ENCODE measurements around the gene CCR5AS.
"Not testable (repeated sequence)": the region's sequence is repeated elsewhere in the genome, so short reads cannot be mapped to it uniquely, and the experiment has no call there.

Gene CCR5AS

DNA sequence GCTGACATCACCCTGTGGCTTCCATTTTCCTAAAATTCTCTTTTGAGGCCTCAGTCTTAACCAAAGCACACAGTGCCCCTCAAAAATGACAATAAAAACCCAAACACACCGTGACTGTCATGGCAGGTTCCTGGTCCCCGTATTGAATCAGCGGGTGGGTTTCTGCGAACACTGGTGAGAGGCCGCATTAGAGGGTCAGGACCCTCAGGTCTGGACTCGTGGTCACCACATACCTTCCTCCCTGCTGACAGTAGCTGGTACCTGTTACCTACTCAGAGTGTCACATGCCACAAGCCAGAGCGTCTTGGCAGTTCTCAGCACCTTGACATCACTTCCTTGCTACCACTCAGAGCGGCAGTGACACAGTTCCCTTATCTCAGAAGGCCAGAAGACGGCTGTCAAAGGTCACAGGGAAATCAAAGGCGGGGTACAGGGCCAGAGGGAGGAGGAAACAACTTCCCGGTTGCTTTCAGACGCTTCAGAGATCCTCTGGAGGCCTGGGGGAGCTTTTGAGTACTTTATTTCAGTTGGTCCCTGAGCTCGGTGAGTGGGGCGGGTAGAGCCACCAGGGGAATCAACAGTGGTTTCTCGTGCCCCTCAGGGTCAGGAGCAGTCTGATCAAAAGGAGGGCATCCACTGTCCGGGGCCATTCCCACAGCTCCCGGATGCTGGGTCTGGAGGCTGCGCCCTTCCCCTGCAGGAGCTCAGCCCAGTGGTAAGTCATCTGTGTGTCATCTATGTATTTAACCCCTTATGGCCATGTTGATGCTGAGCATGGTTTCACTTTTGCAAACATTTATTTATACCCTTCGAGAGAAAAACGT is at the start of gene CCR5AS, which contains the start of gene CCRL2:
Gene CCR5AS (minus strand): TSS at position 279 of the 824 bp plus-strand sequence.
Gene CCRL2 (plus strand): TSS at position 472 of the 824 bp plus-strand sequence. CDS start 821 bp downstream, outside the sequence.
- peak; percentile 40 for DNase-seq (ENCODE audit: low read depth)

GRCh38 chr3:46456118-46456517 is 49.3 kb upstream of the CCR5AS start:
- no peak for DNase-seq (ENCODE audit: low read depth)

GRCh38 chr3:46455231-46456115 is 48.6 kb upstream of the CCR5AS start:
- DNase-seq (ENCODE audit: low read depth), result no peak

DNA sequence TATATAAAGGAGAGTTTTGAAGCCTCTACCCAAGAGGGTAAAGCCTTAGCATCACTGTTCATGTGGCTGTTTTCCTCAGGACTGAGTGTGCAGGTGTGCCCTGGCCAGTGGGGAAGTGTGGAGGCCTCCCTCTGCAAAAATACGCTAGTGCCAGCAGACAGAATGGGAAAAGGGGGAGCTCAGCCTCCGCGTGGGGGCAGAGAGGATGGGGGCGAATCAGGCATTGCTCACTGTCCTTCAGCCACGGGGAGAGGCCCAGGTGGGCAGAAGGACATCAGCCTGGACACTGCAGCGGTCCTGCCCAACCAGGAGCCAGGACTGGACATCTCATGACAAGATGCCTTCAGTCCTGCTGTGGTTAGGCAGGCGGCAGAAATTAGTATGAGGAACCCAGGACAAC is 47.7 kb upstream of the CCR5AS start:
- DNase-seq (ENCODE audit: low read depth), result no peak

DNA sequence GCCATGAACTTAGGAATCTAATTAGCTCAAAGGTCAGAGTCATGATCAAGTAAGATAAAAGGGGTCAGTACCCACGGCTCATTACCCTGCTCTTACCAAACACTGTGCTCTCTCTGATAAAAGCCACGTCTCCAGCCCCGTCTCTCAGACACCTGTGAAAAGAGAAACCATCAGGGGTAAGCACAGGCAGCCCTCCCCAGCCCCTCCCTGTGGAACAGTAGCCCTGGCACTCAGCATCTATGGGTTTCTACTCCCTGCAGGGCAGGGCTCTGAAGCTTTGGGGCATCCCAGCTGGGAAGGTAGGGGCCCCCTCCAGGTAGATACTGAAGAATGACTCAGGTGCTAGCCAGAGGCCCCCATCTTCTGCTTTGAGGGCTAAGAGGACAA is 47.3 kb upstream of the CCR5AS start:
- no peak for DNase-seq (ENCODE audit: low read depth)

- DNase-seq (ENCODE audit: low read depth), result no peak
Measured at GRCh38 chr3:46453526-46454208, 46.8 kb upstream of the CCR5AS start.

DNA sequence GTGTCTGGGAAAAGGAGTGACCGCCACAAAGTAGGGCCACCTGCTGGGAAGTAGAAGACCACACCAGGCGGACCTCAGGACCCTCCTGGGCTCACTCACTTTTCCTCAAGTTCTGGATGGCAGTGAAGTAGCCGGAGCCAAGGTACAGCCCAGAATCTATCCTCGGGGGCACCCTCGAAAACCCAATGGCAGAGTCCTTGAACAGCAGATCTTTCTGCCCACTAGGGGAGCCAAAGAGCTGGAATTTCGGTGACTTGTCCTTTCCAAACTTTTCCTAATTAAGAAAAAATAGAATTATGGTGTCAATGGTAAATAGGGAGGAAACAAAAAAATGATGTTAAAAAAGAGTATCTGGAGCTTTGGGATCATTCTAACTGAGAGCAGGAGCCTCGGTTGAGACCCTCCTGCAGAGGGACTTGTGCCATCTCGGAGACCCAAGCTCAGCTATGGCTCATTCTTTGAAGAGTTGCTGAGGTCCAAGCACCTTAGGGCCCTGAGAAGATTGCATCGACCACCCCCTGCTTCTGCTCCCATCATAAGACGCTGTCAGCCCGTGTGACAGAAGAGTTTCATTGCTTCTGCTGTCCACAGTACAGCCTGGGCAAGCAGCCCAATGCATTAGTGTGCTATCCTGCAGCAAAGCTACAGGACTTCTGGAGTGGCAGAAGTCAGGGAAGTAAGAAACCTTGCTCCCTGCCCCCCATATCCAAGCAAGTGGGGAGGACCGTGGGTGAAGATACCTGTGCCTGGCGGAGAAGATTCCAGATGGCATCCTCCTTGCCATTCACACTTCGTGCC is 43.1 kb upstream of the CCR5AS start:
- no peak for DNase-seq (ENCODE audit: low read depth)

DNA sequence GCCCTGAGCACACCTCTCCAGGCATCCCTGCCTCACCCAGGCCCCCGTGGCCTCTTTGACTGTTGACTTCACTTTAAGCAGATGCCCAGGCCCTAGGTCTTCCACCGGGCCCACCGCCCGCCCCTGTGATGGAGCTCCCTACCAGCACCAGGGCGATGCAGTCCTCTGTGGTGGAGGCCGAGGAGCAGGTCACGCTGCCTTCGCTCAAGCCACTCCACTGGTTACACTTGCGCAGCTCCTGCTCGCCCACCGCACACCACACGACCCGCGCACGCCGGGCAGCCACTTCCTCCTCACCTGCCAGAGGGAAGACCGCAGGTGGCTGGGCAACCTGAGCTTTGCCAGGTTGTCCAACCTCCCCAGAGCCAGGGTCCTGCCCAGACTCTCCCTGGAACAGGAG is 41.9 kb upstream of the CCR5AS start:
- no peak for DNase-seq (ENCODE audit: low read depth)

DNA sequence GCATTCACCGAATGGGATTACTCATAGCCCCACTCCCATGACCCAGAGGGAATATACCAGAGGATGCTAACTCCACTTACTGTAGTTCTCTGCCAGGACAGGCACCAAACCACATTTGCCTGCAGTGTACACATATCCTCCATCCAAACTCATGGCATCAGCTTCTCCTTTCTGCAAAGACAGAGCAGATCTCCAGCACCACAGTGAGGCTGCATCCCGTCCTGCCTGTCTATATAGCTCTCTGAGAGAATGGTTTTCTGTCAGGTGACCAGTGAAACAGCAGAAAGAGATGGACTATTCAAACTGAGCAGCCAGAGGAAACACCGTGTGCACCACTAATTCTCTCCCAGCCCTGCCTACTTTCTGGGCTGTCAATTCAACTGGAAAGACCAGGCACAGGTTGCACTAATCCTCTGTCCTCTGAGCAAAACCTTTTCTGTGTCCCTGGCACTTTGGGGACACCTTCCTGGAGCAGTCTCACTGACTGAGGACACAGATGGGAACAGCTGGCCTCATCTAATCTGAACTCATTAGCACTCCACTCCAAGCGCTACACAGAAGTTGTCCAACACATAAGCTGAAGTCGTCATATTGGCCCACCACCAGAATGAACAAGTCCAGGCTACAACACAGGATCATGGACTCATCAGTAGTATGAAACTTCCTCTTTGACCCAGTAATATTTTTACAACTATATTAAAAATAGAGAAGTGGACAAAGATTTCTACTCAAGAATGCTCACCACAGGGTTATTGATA is 40.5 kb upstream of the CCR5AS start:
- no peak for DNase-seq (ENCODE audit: low read depth)

DNA sequence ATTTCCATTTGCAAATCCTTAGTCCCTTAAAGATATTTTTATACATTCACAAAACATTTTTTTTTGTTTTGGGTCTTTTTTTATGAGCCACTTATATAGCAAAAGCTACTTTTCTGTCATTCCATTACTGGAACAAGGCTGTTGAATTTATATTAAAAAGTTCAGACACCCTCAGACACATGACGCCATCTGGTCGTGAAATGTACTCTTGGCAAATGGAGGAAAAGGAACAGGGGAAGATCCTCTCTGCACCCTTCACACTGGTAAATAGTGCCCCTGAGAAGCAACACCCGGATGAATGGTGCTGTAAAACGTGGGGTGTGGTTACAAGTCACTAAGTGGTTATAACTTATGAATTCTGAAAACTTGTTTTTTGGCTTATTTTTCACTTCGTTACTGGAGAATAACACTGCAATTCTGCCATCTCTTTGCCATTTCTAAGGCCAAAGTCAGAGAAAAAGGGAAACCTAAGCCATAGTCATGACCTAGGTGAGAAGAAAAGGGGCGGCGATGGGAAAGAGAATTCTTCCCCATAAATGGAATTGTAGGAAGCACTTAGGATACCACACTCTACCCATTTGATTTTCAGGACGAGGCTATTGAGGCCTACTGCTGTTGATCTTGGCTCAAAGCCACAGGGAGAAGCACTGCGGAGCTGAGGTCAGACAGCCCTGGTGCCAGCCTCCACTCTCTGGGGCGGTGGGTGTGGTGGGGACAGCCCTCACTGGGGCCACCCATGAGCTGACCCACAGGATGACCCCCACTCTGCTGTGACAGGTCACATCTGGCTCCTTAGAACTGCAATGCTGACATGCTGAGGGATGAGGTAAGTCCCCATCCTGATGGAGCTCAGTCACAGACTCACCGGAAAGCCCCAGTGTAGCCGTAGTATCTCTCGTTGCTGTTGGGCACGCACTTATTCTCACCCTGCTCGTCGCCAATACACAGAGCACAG is 36.0 kb upstream of the CCR5AS start:
- no peak for DNase-seq (ENCODE audit: low read depth)

GRCh38 chr3:46440531-46441294 is 33.8 kb upstream of the CCR5AS start:
- no peak for DNase-seq (ENCODE audit: low read depth)

DNA sequence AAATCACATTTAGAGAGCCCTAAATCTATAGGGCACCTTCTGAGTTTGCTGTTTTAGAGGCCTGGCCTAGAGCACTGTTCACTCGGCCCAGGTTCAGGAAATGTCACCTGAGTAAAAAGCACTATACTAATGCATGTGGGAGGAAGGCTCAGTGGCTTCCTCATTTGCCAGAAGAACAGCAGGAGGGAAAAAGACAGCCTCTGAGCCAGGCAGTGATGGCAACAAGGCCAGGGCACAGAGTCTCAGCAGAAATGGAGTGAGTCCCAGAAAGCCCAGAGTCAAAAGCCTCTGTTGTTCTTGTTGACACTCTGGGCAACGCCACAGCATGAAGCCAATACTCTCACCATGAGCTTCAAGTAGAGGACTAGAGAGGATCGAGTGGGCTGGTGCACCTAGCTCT is 32.0 kb upstream of the CCR5AS start:
- DNase-seq (ENCODE audit: low read depth), result no peak

- DNase-seq (ENCODE audit: low read depth), result no peak
Measured at GRCh38 chr3:46435081-46435726, 28.3 kb upstream of the CCR5AS start.

GRCh38 chr3:46433841-46434240 is 27.0 kb upstream of the CCR5AS start:
- no peak for DNase-seq (ENCODE audit: low read depth)

GRCh38 chr3:46433118-46433517 is 26.3 kb upstream of the CCR5AS start:
- not testable (repeated sequence) for DNase-seq (ENCODE audit: low read depth)

DNA sequence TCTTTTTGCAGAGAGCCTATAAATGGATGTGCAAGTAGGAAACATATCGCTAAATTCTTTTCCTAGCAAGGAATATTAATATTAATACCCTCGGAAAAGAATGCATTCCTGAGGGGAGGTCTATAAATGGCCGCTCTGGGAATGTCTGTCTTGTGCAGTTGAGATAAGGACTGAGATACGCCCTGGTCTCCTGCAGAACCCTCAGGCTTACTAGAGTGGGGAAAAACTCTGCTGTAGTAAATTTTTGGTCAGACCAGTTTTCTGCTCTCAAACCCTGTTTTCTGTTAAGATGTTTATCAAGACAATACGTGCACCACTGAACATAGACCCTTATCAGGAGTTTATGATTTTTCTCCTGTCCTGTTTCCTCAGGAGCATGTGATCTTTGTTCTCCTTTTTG is 25.0 kb upstream of the CCR5AS start:
- DNase-seq (ENCODE audit: low read depth), result not testable (repeated sequence)

DNA sequence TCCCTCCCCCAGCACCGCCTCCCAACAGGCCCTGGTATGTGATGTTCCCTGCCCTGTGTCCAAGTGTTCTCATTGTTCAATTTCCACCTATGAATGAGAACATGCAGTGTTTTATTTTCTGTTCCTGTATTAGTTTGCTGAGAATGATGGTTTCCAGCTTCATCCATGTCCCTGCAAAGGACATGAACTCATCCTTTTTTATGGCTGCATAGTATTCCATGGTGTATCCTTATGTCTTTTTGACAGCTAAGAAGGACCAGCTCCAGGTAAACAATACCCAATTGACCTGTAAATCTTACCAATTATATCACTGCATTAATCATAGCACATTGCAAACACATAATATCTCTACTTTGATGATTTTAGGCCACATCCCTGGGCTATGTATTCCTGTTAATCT is 24.0 kb upstream of the CCR5AS start:
- not testable (repeated sequence) for DNase-seq (ENCODE audit: low read depth)

DNA sequence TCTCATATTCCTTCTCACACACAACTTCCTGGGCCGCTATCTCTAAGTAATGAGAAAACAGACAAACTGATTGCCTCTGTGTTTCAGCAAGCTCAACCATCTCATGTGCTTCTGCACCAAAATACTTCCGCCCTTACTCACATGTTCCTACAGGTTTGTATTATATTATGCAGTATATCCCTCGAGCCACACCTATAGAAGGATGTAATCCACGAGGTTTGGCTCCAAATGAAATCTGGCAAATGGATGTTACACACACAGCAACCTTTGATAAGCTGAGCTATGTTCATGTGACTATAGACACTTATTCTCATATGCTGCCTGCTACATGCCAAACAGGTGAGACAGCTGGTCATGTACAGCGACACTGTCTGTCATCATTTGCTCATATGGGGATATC is 22.8 kb upstream of the CCR5AS start:
- DNase-seq (ENCODE audit: low read depth), result no peak
